Astrocyte of the cerebellum (primary cell): ENCODE data around the gene IFT88.

Source experiments
- DNase-seq: peaks from one replicate; pipeline ENCODE4 v3.0.0-alpha.2; 2011; ENCODE audit warnings: low read depth
- H3K4me3 ChIP-seq: 2 replicates; pipeline ENCODE4 v1.5.1; 2011; ENCODE audit warnings: mild to moderate bottlenecking, low read depth, low read length, moderate library complexity
- CTCF ChIP-seq: IDR thresholded peaks from 2 replicates; pipeline ENCODE4 v1.5.1; 2012; ENCODE audit warnings: low read length, low read depth, moderate library complexity, mild to moderate bottlenecking; ENCODE audit errors: missing control alignments
- in situ Hi-C: cut with HindIII; loops from 2 replicates; pipeline ENCODE4 v1.10.0; 2017; ENCODE audit warnings: low sequenced_read_pairs

IFT88 gene

DNA sequence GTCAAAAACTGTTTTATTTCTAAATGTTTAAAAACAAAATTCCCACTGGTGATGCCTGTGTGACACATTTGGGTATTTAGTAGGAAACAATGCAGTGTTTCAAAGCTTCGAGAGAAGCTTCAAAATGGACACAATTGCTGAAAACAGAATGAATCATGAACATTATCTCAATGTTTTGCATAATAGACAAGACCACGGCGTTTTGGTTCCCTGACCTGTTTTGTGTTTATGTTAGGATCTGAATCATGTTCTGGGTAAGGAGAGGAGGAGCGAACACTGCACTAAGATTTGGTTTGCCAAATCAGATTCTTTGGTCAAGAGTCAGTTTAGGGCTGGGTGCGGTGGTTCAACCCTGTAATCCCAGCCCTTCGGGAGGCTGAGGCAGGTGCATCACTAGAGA lies 42.2 kb downstream of the IFT88 start:
- DNase-seq = peak; percentile 27
- in situ Hi-C loops = no loop called here
- H3K4me3 ChIP-seq = no peak overlapping the region
- no peak for TF ChIP-seq CTCF

GRCh38 chr13:20610006-20610405 lies 43.0 kb downstream of the IFT88 start:
- in situ Hi-C loops = no loop called here
- no peak for TF ChIP-seq CTCF
- no peak for DNase-seq
- H3K4me3 ChIP-seq = no peak overlapping the region

GRCh38 chr13:20616059-20616797 lies 49.3 kb downstream of the IFT88 start:
- H3K4me3 ChIP-seq = no peak overlapping the region
- in situ Hi-C loops = no loop called here
- TF ChIP-seq CTCF = no peak
- DNase-seq = peak; percentile 53

DNA sequence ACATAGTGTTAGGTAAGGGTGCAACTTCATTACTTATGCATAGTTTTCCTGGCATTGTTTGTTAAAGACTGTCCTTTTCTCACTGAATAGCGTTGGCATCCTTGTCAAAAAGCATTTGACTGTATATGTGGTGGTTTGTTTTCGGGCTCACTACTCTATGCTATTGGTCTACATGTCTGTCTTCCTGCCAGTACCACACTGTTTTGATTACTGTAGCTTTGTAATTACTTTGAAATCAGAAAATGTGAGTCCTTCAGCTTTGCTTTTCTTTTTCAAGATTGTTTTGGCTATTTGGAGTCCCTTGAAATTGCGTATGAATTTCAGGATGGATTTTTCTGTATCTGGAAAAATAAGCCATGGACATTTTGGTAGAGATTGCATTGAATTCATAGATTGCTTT lies 56.0 kb downstream of the IFT88 start:
- TF ChIP-seq CTCF = no peak
- no peak for DNase-seq
- in situ Hi-C loops = no loop called here
- H3K4me3 ChIP-seq = no peak overlapping the region

DNA sequence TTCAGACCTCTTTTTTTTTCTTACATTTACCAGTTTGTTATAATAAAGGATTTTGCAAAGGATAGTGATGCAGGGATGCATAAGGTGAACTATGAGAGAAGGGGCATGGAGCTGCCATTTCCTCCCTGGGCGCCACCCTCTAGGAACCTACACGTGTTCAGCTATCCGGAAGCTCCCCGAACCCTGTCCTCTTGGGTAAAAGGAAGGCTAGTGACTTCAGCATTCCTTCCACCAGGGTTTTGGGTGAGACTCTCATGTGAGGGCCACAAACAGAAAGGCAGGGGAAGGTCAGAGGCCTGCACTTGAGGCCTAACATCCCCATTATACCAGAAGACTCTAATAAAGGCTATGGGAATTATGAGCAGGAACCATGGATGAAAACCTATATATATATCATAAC lies 57.3 kb downstream of the IFT88 start:
- no peak for DNase-seq
- no peak for TF ChIP-seq CTCF
- in situ Hi-C loops = no loop called here

GRCh38 chr13:20633802-20634201 lies 66.8 kb downstream of the IFT88 start:
- no peak for DNase-seq
- H3K4me3 ChIP-seq = no peak overlapping the region
- in situ Hi-C loops = no loop called here
- TF ChIP-seq CTCF = no peak

More for the DNA sequence above, 57.3 kb downstream of the IFT88 start:
- no peak overlapping the region for H3K4me3 ChIP-seq

GRCh38 chr13:20636079-20636478 lies 69.1 kb downstream of the IFT88 start:
- DNase-seq = no peak
- in situ Hi-C loops = no loop called here
- no peak overlapping the region for H3K4me3 ChIP-seq
- no peak for TF ChIP-seq CTCF
